OCI-LY1 (cell line): ENCODE data around the gene TLK2.

Experiments
- EZH2 ChIP-seq: fragments of 200-600 bp; sonication (generic), shearing (Covaris generic); IDR thresholded peaks from 2 replicates; pipeline ENCODE4 v1.8.0; 2017; ENCODE audit warnings: borderline replicate concordance, mixed run types, mild to moderate bottlenecking, antibody characterized with exemption, low read length, moderate library complexity, mixed read lengths
- TF ChIP-seq, protein P1 (sequence below): fragments of 200-600 bp; sonication (generic), shearing (Covaris generic); IDR thresholded peaks from 2 replicates; pipeline ENCODE4 v1.5.1; 2017; ENCODE audit warnings: mild to moderate bottlenecking, antibody characterized with exemption, low read length, moderate library complexity, mixed read lengths

DNA sequence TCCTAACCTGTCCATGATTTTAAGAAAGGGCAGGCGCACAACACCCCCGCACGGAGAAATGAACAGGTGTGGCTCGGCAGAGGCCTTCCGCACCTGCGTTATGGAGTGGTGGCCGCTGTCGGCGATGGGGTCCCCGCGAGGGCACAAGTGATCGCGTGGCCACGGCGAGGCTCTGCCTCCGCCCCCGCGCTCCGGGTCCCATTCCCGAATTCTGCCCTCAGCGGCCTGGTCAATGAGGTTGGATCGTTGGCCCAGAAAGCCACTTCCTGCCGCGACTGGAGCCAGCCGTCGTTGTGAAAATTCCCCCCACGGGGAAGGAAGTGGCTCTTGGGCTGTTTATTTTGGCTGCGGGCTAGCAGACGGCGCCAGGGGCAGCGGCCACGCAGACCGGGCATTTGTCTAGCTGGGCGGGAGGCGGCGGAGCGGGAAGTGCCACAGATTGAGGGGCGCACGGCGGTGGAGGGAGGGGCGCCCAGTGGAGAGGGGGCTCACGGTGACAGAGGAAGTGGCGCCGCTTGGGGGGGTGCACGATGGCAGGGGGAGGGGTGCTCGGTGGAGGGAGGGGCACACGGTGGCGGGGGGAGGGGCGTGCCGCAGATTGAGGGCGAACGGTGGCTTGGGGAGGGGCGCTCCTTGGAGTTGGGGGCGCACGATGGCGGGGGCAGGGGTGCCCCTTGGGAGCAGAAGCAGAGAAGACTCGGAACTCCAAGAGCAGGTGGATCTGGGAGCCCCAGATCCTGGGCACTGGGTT, 173.8 kb downstream of the TLK2 start:
- TF ChIP-seq, protein P1, sequence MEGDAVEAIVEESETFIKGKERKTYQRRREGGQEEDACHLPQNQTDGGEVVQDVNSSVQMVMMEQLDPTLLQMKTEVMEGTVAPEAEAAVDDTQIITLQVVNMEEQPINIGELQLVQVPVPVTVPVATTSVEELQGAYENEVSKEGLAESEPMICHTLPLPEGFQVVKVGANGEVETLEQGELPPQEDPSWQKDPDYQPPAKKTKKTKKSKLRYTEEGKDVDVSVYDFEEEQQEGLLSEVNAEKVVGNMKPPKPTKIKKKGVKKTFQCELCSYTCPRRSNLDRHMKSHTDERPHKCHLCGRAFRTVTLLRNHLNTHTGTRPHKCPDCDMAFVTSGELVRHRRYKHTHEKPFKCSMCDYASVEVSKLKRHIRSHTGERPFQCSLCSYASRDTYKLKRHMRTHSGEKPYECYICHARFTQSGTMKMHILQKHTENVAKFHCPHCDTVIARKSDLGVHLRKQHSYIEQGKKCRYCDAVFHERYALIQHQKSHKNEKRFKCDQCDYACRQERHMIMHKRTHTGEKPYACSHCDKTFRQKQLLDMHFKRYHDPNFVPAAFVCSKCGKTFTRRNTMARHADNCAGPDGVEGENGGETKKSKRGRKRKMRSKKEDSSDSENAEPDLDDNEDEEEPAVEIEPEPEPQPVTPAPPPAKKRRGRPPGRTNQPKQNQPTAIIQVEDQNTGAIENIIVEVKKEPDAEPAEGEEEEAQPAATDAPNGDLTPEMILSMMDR: no peak
- no peak for TF ChIP-seq EZH2
